Keratinocyte (primary cell): ENCODE results near the gene JAZF1. TPM values are rescaled to one million over a fixed set of nuclear protein-coding genes. Genes with fewer than 3 reads are reported as not detected.

Experiments
- DNase-seq: peaks from one replicate; pipeline ENCODE4 v3.0.0-alpha.2; 2011; ENCODE audit warnings: low read depth, missing footprints, low spot score
- FAIRE-seq: peaks from 2 replicates; lab custom pipeline; 2011; peaks lifted over from hg19 to GRCh38; lab: Jason Lieb, UNC
- H2AFZ ChIP-seq: 2 replicates; pipeline ENCODE4 v1.6.0; 2012; ENCODE audit warnings: low read length, control low read depth, inconsistent platforms; ENCODE audit not compliant: control insufficient read depth
- H3K27ac ChIP-seq: 2 replicates; pipeline ENCODE4 v1.5.1; 2011; ENCODE audit warnings: low read length; ENCODE audit not compliant: control insufficient read depth, insufficient read depth
- H3K27me3 ChIP-seq: 3 replicates; pipeline ENCODE4 v1.6.0; 2011; ENCODE audit warnings: low read length; ENCODE audit not compliant: control insufficient read depth, insufficient read depth; ENCODE audit errors: extremely low read depth
- H3K36me3 ChIP-seq, 2 experiments: 2 replicates in 1 of 2; 3 replicates in 1 of 2; pipeline ENCODE4 v1.5.1; 2011; ENCODE audit warnings: low read length in 2 of 2, mild to moderate bottlenecking in 1 of 2; ENCODE audit not compliant: control insufficient read depth in 2 of 2, insufficient read depth in 2 of 2; ENCODE audit errors: extremely low read depth in 1 of 2
- H3K4me1 ChIP-seq: 3 replicates; pipeline ENCODE4 v1.5.1; 2011; ENCODE audit warnings: low read length; ENCODE audit not compliant: control insufficient read depth, insufficient read depth; ENCODE audit errors: extremely low read depth
- H3K4me2 ChIP-seq: 3 replicates; pipeline ENCODE4 v1.6.0; 2011; ENCODE audit warnings: low read depth, low read length; ENCODE audit not compliant: control insufficient read depth, insufficient read depth; ENCODE audit errors: extremely low read depth
- H3K4me3 ChIP-seq, 3 experiments: fragments of 200-600 bp in 1 of 3; sonication (generic) in 1 of 3; 2 replicates in 2 of 3; 3 replicates in 1 of 3; pipeline ENCODE4 v1.5.1; 2011 to 2016; ENCODE audit warnings: low read length in 3 of 3, mild to moderate bottlenecking in 3 of 3, control low read depth in 2 of 3, inconsistent platforms in 1 of 3, low read depth in 1 of 3, mixed read lengths in 1 of 3, mixed run types in 1 of 3, moderate library complexity in 1 of 3; ENCODE audit not compliant: control insufficient read depth in 2 of 3, insufficient read depth in 2 of 3; ENCODE audit errors: extremely low read depth in 1 of 3
- H3K79me2 ChIP-seq: 2 replicates; pipeline ENCODE4 v1.6.0; 2012; ENCODE audit warnings: low read length; ENCODE audit not compliant: control insufficient read depth, insufficient read depth
- H3K9ac ChIP-seq: 3 replicates; pipeline ENCODE4 v1.6.0; 2011; ENCODE audit warnings: low read length; ENCODE audit not compliant: control insufficient read depth, insufficient read depth; ENCODE audit errors: extremely low read depth
- H3K9me1 ChIP-seq: 3 replicates; pipeline ENCODE4 v1.6.0; 2011; ENCODE audit warnings: low read length; ENCODE audit not compliant: control insufficient read depth, insufficient read depth; ENCODE audit errors: extremely low read depth
- H3K9me3 ChIP-seq: 2 replicates; pipeline ENCODE4 v1.5.1; 2012; ENCODE audit warnings: low read depth, low read length; ENCODE audit not compliant: control insufficient read depth
- H4K20me1 ChIP-seq: 3 replicates; pipeline ENCODE4 v1.6.0; 2011; ENCODE audit warnings: low read length; ENCODE audit not compliant: control insufficient read depth, insufficient read depth; ENCODE audit errors: extremely low read depth
- CTCF ChIP-seq, 3 experiments: IDR thresholded peaks in 1 of 3; conservative IDR thresholded peaks in 1 of 3; optimal IDR thresholded peaks in 1 of 3; 2 replicates in 2 of 3; 3 replicates in 1 of 3; pipeline versions ENCODE3 to v1.5.1; 2011; ENCODE audit warnings: low read length in 3 of 3, mild to moderate bottlenecking in 3 of 3, moderate library complexity in 2 of 3, control low read depth in 1 of 3, inconsistent platforms in 1 of 3; ENCODE audit not compliant: insufficient read depth in 2 of 3; ENCODE audit errors: extremely low read depth in 1 of 3
- EZH2 ChIP-seq: IDR thresholded peaks from one replicate; pipeline ENCODE4 v1.6.1; 2012; ENCODE audit warnings: inconsistent platforms, mild to moderate bottlenecking, low read length, moderate library complexity
- dilution Hi-C: fragments of 300-500 bp; cut with MboI; formaldehyde crosslinking; loops from one replicate; pipeline ENCODE4 v1.7.0; 2020; ENCODE audit warnings: low sequenced_read_pairs; ENCODE audit not compliant: extremely low pct_ligation_motif_present
- polyA plus RNA-seq, 5 experiments: library from polyadenylated mRNA; depleted of rRNA in 3 of 5; stranded (reverse) in 3 of 5; stranded (forward) in 1 of 5; unstranded in 1 of 5; fragments of >200 nt; gene quantifications; 1 replicate in 1 of 5; 2 replicates in 3 of 5; 3 replicates in 1 of 5; pipeline versions ENCODE4 v1.2.1 to v1.2.3, GENCODE V29; 2011 to 2012; ENCODE audit warnings: missing spikeins in 2 of 5, low read depth in 1 of 5, low replicate concordance in 1 of 5

The JAZF1 gene
- polyA plus RNA-seq, 1 donor (not counting 4 experiments of a cell fraction or from before 2014, with no cell fraction given): 2.5 TPM

- H3K9me1 ChIP-seq: no peaks in the 10 kb centered on the region
- no peaks in the 10 kb centered on the region for H4K20me1 ChIP-seq
- H3K27ac ChIP-seq: no peak overlapping the region
- no peak overlapping the region for H3K9ac ChIP-seq
- H3K79me2 ChIP-seq: no peaks in the 10 kb centered on the region
- no peaks in the 10 kb centered on the region for H3K27me3 ChIP-seq
- no peak for TF ChIP-seq CTCF (optimal IDR thresholded peaks at IDR 0.05 in 1 of 3, IDR thresholded peaks at IDR 0.05 in 1 of 3, conservative IDR thresholded peaks at IDR 0.05 in 1 of 3; ENCODE audit: extremely low read depth in 1 of 3, insufficient read depth in 2 of 3, low read length in 3 of 3)
- TF ChIP-seq EZH2: no peak
- no peak for DNase-seq
- H3K4me2 ChIP-seq: no peak overlapping the region
- dilution Hi-C loops: no loop called here
- no peak overlapping the region for H3K4me3 ChIP-seq
- H3K9me3 ChIP-seq: no peaks in the 10 kb centered on the region
- FAIRE-seq: no peak
- no peaks in the 10 kb centered on the region for H3K36me3 ChIP-seq
- no peaks in the 10 kb centered on the region for H3K4me1 ChIP-seq
- H2AFZ ChIP-seq: no peak overlapping the region
These were observed 219.3 kb downstream of the JAZF1 start for GRCh38 chr7:27961255-27961654.

GRCh38 chr7:27960415-27960814 is 220.2 kb downstream of the JAZF1 start:
- no peaks in the 10 kb centered on the region for H3K4me1 ChIP-seq
- dilution Hi-C loops: no loop called here
- H3K79me2 ChIP-seq: no peaks in the 10 kb centered on the region
- no peak overlapping the region for H3K4me2 ChIP-seq
- no peak overlapping the region for H3K9ac ChIP-seq
- H3K9me3 ChIP-seq: no peaks in the 10 kb centered on the region
- H3K27ac ChIP-seq: no peak overlapping the region
- H3K36me3 ChIP-seq: no peaks in the 10 kb centered on the region
- no peak overlapping the region for H3K4me3 ChIP-seq
- DNase-seq: no peak
- H2AFZ ChIP-seq: no peak overlapping the region
- no peaks in the 10 kb centered on the region for H3K27me3 ChIP-seq
- TF ChIP-seq EZH2 (no peak), CTCF (optimal IDR thresholded peaks at IDR 0.05 in 1 of 3, IDR thresholded peaks at IDR 0.05 in 1 of 3, conservative IDR thresholded peaks at IDR 0.05 in 1 of 3; ENCODE audit: extremely low read depth in 1 of 3, insufficient read depth in 2 of 3, low read length in 3 of 3) (no peak)
- H3K9me1 ChIP-seq: no peaks in the 10 kb centered on the region
- FAIRE-seq: no peak
- no peaks in the 10 kb centered on the region for H4K20me1 ChIP-seq
